Smooth muscle cell (in vitro differentiated cells): Measurements from ENCODE around the gene RGS17. TPM values are rescaled to one million over a fixed set of nuclear protein-coding genes. Genes with fewer than 3 reads are reported as not detected.

ENCODE experiments used
- DNase-seq: peaks from one replicate; lab custom pipeline; 2025; ENCODE audit not compliant: unreplicated experiment; lab: John Stamatoyannopoulos, UW
- H2AFZ ChIP-seq: fragments of 200-600 bp; sonication (generic); 2 replicates; pipeline ENCODE4 v1.6.0; 2016; ENCODE audit warnings: antibody characterized with exemption, low read depth, mild to moderate bottlenecking
- H3F3A ChIP-seq: fragments of 200-600 bp; sonication (generic); 2 replicates; pipeline ENCODE4 v1.6.0; 2017; ENCODE audit warnings: antibody characterized with exemption, low read depth
- H3K27ac ChIP-seq: fragments of 200-600 bp; sonication (generic); 2 replicates; pipeline ENCODE4 v1.5.1; 2016; ENCODE audit warnings: low read depth, mild to moderate bottlenecking
- H3K27me3 ChIP-seq: fragments of 200-600 bp; sonication (generic); 2 replicates; pipeline ENCODE4 v1.6.1; 2016; ENCODE audit warnings: low read depth, mild to moderate bottlenecking
- H3K36me3 ChIP-seq: fragments of 200-600 bp; sonication (generic); 2 replicates; pipeline ENCODE4 v1.5.1; 2016; ENCODE audit warnings: low read depth
- H3K4me1 ChIP-seq: fragments of 200-600 bp; sonication (generic); 2 replicates; pipeline ENCODE4 v1.5.1; 2016; ENCODE audit warnings: low read depth
- H3K4me2 ChIP-seq: fragments of 200-600 bp; sonication (generic); 2 replicates; pipeline ENCODE4 v1.6.0; 2016; ENCODE audit warnings: mild to moderate bottlenecking
- H3K4me3 ChIP-seq: fragments of 200-600 bp; sonication (generic); 2 replicates; pipeline ENCODE4 v1.5.1; 2016; ENCODE audit warnings: mild to moderate bottlenecking
- H3K79me2 ChIP-seq: fragments of 200-600 bp; sonication (generic); 2 replicates; pipeline ENCODE4 v1.6.0; 2016; ENCODE audit warnings: low read depth, mild to moderate bottlenecking
- H3K9ac ChIP-seq: fragments of 200-600 bp; sonication (generic); 2 replicates; pipeline ENCODE4 v1.6.0; 2016; ENCODE audit warnings: low read depth
- H3K9me3 ChIP-seq: fragments of 200-600 bp; sonication (generic); replicated peaks from 2 replicates; pipeline ENCODE4 v1.5.1; 2016; ENCODE audit warnings: low read depth
- H4K20me1 ChIP-seq: fragments of 200-600 bp; sonication (generic); 2 replicates; pipeline ENCODE4 v1.6.0; 2016; ENCODE audit warnings: low read depth
- WGBS: methylation state at CpG from one replicate; pipeline ENCODE4 v1.1.7; 2016; ENCODE audit warnings: low lambda C conversion rate; 5-methylcytosine and 5-hydroxymethylcytosine counted together
- polyA plus RNA-seq: library from polyadenylated mRNA; unstranded; fragments of >200 nt; fragmentation: Nextera tagmentation; extraction: Ambion mirVana; gene quantifications from 2 replicates; pipeline ENCODE4 v1.2.1, GENCODE V29; 2016
- total RNA-seq: library from RNA; depleted of rRNA; stranded (reverse); fragments of >200 nt; gene quantifications from 2 replicates; pipeline ENCODE4 v1.2.3, GENCODE V29; 2014
- TF ChIP-seq, protein P1 (sequence below): fragments of 200-600 bp; sonication (generic); IDR thresholded peaks from 2 replicates; pipeline ENCODE4 v1.5.1; 2017; ENCODE audit warnings: borderline replicate concordance, mild to moderate bottlenecking, antibody characterized with exemption; ENCODE audit not compliant: insufficient read depth, poor library complexity, severe bottlenecking

Gene RGS17
- total and polyA plus RNA-seq, 2 experiments from 2014 or later = 1.7 to 2.7 TPM

DNA sequence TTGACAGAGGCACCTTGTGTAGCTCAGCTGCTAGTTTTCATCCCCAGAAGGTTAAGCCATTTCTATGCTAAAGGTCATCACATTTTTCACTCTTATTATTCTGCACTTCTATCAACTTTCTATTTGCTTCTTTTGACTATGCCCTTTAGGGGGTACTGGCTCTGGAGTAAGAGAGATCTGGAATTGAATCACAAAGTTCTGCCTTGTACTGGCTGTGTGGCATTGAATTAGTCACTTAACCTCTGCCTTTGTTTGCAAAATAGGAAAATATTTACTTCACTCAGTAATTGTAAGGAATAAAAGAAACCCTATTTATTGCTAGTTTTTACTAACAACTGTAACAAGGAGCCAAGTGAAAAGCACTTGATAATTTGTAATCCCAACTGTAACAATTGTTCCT is 71.8 kb downstream of the RGS17 start:
- H3F3A ChIP-seq = no peaks in the 10 kb centered on the region
- no peaks in the 10 kb centered on the region for H3K9me3 ChIP-seq
- H3K27me3 ChIP-seq = no peaks in the 10 kb centered on the region
- H3K4me2 ChIP-seq = no peak overlapping the region
- no peaks in the 10 kb centered on the region for H3K79me2 ChIP-seq
- H3K9ac ChIP-seq = no peak overlapping the region
- H3K4me1 ChIP-seq = no peaks in the 10 kb centered on the region
- H3K36me3 ChIP-seq = peaks cover 4% of the 10 kb centered on the region
- TF ChIP-seq, protein P1, sequence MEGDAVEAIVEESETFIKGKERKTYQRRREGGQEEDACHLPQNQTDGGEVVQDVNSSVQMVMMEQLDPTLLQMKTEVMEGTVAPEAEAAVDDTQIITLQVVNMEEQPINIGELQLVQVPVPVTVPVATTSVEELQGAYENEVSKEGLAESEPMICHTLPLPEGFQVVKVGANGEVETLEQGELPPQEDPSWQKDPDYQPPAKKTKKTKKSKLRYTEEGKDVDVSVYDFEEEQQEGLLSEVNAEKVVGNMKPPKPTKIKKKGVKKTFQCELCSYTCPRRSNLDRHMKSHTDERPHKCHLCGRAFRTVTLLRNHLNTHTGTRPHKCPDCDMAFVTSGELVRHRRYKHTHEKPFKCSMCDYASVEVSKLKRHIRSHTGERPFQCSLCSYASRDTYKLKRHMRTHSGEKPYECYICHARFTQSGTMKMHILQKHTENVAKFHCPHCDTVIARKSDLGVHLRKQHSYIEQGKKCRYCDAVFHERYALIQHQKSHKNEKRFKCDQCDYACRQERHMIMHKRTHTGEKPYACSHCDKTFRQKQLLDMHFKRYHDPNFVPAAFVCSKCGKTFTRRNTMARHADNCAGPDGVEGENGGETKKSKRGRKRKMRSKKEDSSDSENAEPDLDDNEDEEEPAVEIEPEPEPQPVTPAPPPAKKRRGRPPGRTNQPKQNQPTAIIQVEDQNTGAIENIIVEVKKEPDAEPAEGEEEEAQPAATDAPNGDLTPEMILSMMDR = no peak
- no peak overlapping the region for H3K27ac ChIP-seq
- no peaks in the 10 kb centered on the region for H4K20me1 ChIP-seq
- no peak overlapping the region for H2AFZ ChIP-seq
- H3K4me3 ChIP-seq = no peak overlapping the region
- no peak for DNase-seq

DNA sequence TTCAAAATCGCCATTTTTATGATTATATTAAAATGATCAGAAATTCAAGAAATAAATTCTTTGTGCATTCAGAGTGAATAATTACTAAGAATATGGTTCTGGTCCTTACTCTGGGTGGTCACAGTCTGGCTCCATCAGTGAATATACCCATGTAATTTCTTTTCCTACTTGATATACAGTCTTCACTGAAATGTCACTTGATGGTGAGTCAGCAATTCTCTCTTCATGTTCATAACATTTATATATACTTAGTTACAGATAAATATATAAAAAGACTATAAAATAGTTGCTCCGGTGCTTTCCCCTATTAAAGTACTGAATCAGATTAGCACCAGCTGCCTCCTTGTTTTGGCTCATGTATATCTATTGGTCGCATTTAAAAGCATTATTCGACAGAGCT is 72.2 kb downstream of the RGS17 start:
- Histone ChIP-seq H3K79me2 (no peaks in the 10 kb centered on the region), H3K27ac (no peak overlapping the region), H3K4me1 (no peaks in the 10 kb centered on the region), H3K9me3 (no peaks in the 10 kb centered on the region), H4K20me1 (no peaks in the 10 kb centered on the region), H2AFZ (no peak overlapping the region), H3K4me2 (no peak overlapping the region), H3K9ac (no peak overlapping the region), H3F3A (no peaks in the 10 kb centered on the region), H3K27me3 (no peaks in the 10 kb centered on the region), H3K4me3 (no peak overlapping the region), H3K36me3 (peaks cover 4% of the 10 kb centered on the region)
- no peak for DNase-seq
- TF ChIP-seq, protein P1 = no peak
- 76% methylated on average over 4 of the region's 4 CpGs for WGBS

DNA sequence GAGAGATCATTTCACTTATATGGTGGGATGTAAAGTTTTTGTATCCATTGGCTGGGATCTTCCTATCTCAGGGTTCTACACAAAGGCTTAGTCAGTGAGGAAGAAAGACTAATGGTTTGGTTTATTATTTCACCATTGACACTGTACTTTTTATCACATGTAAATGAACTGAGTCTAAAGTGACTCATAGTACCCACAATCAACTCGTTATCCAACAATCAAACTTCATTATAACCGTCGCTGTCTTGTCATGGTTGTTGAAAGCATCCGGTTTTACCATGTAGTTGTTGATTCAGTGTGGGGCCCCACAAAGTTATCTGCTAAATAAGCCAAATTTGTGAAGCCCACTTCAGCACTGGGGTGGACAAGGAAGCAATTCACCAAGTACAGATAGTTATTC is 72.8 kb downstream of the RGS17 start:
- Histone ChIP-seq H3K79me2 (no peaks in the 10 kb centered on the region), H3F3A (no peaks in the 10 kb centered on the region), H4K20me1 (no peaks in the 10 kb centered on the region), H3K9me3 (no peaks in the 10 kb centered on the region), H3K4me3 (no peak overlapping the region), H3K27me3 (no peaks in the 10 kb centered on the region), H3K36me3 (peaks cover 3% of the 10 kb centered on the region), H2AFZ (no peak overlapping the region), H3K27ac (no peak overlapping the region), H3K9ac (no peak overlapping the region), H3K4me1 (no peaks in the 10 kb centered on the region), H3K4me2 (no peak overlapping the region)
- TF ChIP-seq, protein P1 = no peak
- no peak for DNase-seq
- WGBS = 51% methylated on average over 4 of the region's 4 CpGs

- Histone ChIP-seq H2AFZ (no peak overlapping the region), H3K36me3 (no peaks in the 10 kb centered on the region), H3K27me3 (no peaks in the 10 kb centered on the region), H3K79me2 (no peaks in the 10 kb centered on the region), H3F3A (no peaks in the 10 kb centered on the region), H3K9ac (no peak overlapping the region), H3K4me3 (no peak overlapping the region), H3K9me3 (no peaks in the 10 kb centered on the region), H4K20me1 (no peaks in the 10 kb centered on the region), H3K4me1 (no peaks in the 10 kb centered on the region), H3K27ac (no peak overlapping the region), H3K4me2 (no peak overlapping the region)
- DNase-seq = no peak
- 73% methylated on average over 2 of the region's 2 CpGs for WGBS
- TF ChIP-seq, protein P1 = no peak
Measured at GRCh38 chr6:153056308-153056707, 74.8 kb downstream of the RGS17 start.
